ENCODE data around the gene NHEJ1.
A peak's percentile ranks its signal among the peaks of the same experiment; 100 is the strongest.

The NHEJ1 gene

GRCh38 chr2:219165058-219165911 is 4.7 kb upstream of the NHEJ1 start:
- no peak for DNase-seq

- DNase-seq: no peak
Measured at GRCh38 chr2:219163156-219163555, 2.5 kb upstream of the NHEJ1 start.

GRCh38 chr2:219161097-219161496 is 482 bp upstream of the NHEJ1 start:
- DNase-seq: no peak

- no peak for DNase-seq
Measured at GRCh38 chr2:219159771-219160185, 837 bp downstream of the NHEJ1 start.

GRCh38 chr2:219158586-219158985 is 2.0 kb downstream of the NHEJ1 start:
- no peak for DNase-seq

GRCh38 chr2:219158025-219158424 is 2.6 kb downstream of the NHEJ1 start:
- no peak for DNase-seq

- DNase-seq: no peak
Measured at GRCh38 chr2:219157396-219157795, 3.2 kb downstream of the NHEJ1 start.

GRCh38 chr2:219155054-219155644 is 5.5 kb downstream of the NHEJ1 start:
- DNase-seq: peak; percentile 28 to 65

GRCh38 chr2:219149667-219150066 is 10.9 kb downstream of the NHEJ1 start:
- no peak for DNase-seq

- DNase-seq: no peak
Measured at GRCh38 chr2:219142329-219142728, 18.3 kb downstream of the NHEJ1 start.

GRCh38 chr2:219140722-219141121 is 19.9 kb downstream of the NHEJ1 start:
- no peak for DNase-seq

- DNase-seq: no peak
Measured at GRCh38 chr2:219133976-219134375, 26.6 kb downstream of the NHEJ1 start.

GRCh38 chr2:219131744-219132143 is 28.9 kb downstream of the NHEJ1 start:
- no peak for DNase-seq

- no peak for DNase-seq
Measured at GRCh38 chr2:219131327-219131726, 29.3 kb downstream of the NHEJ1 start.

GRCh38 chr2:219129589-219129988 is 31.0 kb downstream of the NHEJ1 start:
- no peak for DNase-seq

GRCh38 chr2:219128396-219128795 is 32.2 kb downstream of the NHEJ1 start:
- no peak for DNase-seq

GRCh38 chr2:219127037-219127635 is 33.5 kb downstream of the NHEJ1 start:
- DNase-seq: no peak

- DNase-seq: no peak
Measured at GRCh38 chr2:219126555-219126954, 34.1 kb downstream of the NHEJ1 start.

- no peak for DNase-seq
Measured at GRCh38 chr2:219125886-219126270, 34.7 kb downstream of the NHEJ1 start.

GRCh38 chr2:219125225-219125885 is 35.3 kb downstream of the NHEJ1 start:
- no peak for DNase-seq

- no peak for DNase-seq
Measured at GRCh38 chr2:219124381-219125110, 36.1 kb downstream of the NHEJ1 start.

- no peak for DNase-seq
Measured at GRCh38 chr2:219123356-219124135, 37.1 kb downstream of the NHEJ1 start.
